Measurements from ENCODE around the gene IFNL1.
A peak's percentile ranks its signal among the peaks of the same experiment; 100 is the strongest.
"Not testable (repeated sequence)": the region's sequence is repeated elsewhere in the genome, so short reads cannot be mapped to it uniquely, and the experiment has no call there.

Gene IFNL1

DNA sequence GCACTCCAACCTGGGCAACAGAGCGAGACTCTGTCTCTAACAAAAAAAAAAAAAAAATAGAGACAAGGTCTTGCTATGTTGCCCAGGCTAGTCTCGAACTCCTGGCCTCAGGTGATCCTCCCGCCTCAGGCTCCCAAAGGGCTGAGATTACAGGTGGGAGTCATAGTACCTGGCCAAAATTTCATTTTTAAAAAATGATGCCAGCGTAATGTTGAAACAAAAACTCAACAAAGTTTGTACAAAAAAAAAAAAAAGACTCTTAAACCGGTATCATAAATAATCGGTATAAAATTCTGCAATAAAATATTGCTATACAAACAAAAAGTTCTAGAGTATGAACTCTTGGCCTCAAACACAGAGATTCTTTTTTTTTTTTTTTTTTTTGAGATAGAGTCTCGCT, 36.1 kb downstream of the IFNL1 start:
- no peak for DNase-seq (ENCODE audit: low read depth in 2 of 2)

DNA sequence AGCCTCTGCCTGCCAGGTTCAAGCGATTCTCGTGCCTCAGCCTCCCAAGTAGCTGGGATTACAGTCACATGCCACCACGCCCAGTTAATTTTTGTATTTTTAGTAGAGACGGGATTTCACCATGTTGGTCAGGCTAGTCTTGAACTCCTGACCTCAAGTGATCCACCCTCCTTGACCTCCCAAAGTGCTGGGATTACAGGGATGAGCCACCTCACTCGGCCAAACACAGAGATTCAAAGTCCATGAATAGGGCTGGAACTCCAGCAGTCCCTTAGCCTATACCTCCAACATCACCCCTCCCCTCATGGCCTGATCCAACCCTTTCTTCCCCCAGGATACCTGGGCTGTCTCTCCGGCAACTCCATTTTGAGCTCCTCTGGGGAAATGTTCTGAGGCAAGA, 36.5 kb downstream of the IFNL1 start:
- DNase-seq (ENCODE audit: low read depth in 2 of 2), result not testable (repeated sequence)

DNA sequence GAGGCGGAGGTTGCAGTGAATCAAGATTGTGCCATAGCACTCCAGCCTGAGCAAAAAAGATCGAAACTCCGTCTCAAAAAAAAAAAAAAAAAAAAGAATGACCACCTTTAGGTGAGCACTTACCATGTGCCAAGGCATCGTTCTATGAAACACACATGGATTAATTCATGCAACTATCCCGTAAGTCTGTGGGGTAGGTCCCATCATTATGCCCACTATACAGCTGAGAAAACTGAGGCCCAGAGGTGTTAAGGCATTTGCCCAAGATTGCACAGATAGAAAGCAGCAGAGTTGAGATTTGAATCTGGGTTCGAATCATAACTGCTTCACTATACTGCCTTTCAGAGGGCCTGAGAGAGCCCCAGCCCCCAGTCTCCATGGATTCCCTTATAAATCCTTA, 37.3 kb downstream of the IFNL1 start:
- DNase-seq (ENCODE audit: low read depth in 2 of 2), result no peak

DNA sequence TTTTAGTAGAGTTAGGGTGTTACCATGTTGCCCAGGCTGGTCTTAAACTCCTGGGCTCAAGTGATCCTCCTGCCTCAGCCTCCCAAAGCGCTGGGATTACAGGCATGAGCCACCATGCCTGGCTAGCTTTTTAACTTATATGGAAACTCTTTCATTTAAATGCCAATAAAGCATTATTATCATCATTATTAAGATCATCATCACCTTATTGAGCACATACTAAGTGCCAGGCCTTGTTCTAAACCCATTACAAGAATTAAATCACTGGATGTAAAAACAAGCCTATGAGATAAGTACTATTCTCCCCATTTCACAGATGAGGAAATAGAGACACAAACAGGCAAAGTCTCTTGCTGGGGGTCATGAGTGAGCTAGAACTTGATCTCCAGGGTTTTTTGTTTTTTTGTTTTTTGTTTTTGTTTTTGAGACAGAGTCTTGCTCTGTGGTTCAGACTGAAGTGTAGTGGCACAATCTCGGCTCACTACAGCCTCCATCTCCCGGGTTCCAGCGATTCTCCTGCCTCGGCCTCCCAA, 38.3 kb downstream of the IFNL1 start:
- DNase-seq (ENCODE audit: low read depth in 2 of 2), result no peak

DNA sequence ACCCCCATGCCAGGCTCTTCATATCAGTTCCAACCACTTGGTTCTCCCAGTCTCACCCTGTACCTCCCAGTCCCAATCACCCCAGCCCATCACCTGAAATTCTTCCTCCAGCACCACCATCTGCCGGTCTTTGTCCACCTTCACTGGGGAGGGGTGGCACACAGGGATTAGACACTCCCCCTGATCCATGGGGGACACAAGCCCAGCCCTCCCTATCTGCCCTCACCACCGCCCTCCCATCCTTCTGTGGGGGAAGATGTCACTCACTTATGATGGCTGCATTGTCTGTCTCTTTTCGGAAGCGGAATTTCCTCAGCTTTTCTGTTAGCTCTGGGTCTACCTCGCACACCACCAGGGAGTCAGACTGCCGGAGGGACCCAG, 39.0 kb downstream of the IFNL1 start:
- no peak for DNase-seq (ENCODE audit: low read depth in 2 of 2)

DNA sequence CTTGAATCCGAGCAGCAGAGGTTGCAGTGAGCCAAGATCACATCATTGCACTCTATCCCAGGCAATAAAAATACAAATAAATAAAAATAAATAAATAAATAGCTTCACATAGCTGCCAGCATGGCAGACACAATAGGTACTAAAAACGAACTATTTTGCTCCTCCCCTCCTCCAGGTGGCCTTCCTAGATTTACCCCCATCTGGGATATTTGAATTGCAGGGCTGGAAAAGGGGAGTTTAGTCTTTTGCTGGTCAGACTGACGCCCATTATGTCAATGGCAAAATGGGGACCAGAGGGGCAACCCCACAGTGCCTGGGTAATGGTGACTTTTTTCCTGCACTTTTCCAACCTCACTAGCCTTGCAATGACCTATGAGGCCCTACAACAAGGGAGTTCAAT, 40.3 kb downstream of the IFNL1 start:
- DNase-seq (ENCODE audit: low read depth in 2 of 2), result no peak

DNA sequence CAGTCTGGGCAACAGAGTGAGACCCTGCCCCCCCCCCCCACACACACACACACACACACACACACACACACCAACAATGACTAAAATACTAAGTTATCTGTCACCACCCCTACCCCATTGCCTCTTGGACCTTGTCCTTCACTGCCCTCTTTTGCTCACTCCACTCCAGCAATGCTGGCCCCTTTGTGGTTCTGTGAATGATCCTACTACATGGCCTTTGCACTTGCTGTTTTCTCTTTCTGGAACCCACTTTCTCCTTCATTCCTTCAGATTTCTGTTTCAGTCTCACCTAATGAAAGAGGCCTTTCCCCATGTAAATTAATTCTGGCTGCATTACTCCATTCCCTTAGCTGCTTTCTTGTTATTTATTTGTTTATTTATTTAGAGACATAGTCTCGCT, 43.5 kb downstream of the IFNL1 start:
- DNase-seq (ENCODE audit: low read depth in 2 of 2), result no peak

DNA sequence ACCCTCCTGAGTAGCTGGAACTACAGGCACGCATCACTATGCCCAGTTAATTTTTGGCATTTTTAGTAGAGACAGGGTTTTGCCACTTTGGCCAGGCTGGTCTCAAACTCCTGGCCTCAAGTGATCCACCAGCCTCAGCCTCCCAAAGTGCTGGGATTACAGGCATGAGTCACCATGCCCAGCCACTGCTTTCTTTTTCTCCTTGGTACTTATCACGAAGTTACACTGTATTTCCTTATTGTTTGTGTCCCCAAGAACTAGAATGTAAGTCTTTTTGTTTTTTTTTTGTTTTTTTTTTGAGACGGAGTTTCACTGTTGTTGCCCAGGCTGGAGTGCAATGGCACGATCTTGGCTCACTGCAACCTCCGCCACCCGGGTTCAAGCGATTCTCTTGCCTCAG, 43.9 kb downstream of the IFNL1 start:
- DNase-seq (ENCODE audit: low read depth in 2 of 2), result not testable (repeated sequence)

DNA sequence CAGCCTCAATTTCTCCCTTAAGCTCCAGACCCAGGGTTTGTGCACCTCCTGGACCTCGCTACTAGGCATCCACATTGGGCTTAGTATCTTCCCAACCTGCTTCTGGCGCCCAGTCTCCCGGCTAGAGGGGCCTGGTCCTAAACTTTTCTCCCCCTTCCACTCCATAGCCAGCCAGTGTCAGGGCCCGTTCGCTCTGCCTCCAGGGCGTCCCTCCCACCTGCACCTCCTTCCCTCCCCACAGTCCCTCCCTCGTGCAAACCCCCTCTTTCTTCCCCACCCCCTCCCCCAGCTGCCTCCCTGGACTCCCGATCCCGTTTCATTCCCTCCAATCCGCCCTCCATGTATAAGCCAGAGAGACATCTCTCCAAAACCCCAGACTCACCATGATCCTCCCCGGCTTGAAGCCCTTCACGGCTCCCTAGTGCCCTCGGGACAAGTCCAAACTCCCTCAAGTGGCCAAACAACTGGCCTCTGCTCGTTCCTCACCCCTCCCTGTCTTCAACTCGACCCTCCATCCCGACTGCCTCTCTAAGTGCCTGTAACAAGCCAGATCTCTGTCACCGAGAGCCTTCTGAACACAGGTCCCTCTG, 45.0 kb downstream of the IFNL1 start:
- DNase-seq (ENCODE audit: low read depth in 2 of 2), result no peak

DNA sequence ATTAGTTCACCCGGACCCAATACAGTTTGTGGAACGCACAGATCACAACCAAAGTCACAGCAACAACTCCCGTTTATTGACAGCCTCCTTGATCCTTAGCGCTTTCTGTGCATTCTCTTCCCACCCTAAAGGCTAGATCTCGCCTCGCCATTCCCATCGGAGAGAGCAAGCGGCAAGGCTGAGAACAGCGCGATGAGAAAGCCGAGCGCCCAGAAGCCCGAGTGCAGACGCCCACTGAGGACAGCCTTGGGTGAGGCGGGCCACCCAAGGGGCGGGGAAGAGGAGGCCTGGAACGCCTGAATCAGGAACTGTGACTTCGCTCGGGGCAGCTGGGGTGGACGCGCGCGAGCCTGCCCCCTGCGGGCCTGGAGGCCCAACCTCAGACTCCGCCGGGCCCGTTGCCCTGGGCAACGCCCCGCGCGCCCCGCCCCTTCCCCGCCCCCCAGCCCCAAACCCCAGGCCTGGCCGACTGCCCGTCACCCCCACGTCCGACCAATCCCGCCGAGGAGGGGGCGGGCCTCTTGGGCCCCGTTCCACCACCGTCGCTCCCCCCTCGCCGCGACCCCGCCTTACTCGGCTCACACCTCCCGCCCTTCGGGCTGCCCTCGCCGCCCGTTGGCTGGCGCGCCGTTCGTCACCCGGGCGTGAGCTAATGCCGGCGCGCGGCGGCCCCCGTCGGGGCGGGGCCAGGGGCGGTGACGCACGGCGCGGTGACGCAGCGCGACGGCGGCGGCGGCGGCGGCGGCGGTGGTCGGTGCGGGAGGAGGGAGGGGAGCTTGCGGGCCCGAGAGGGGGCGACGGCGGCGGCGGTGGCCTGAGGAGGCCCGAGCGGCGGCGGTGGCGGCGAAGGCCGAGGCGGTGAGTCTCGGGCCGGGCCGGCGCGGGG, 45.8 kb downstream of the IFNL1 start, which contains the start of gene SAMD4B:
SAMD4B (plus strand) TSS at position 703 of the 886 bp plus-strand sequence. CDS start 14,473 bp downstream, outside the sequence.
- peak; percentile 98 to 99 for DNase-seq (ENCODE audit: low read depth in 2 of 2)

DNA sequence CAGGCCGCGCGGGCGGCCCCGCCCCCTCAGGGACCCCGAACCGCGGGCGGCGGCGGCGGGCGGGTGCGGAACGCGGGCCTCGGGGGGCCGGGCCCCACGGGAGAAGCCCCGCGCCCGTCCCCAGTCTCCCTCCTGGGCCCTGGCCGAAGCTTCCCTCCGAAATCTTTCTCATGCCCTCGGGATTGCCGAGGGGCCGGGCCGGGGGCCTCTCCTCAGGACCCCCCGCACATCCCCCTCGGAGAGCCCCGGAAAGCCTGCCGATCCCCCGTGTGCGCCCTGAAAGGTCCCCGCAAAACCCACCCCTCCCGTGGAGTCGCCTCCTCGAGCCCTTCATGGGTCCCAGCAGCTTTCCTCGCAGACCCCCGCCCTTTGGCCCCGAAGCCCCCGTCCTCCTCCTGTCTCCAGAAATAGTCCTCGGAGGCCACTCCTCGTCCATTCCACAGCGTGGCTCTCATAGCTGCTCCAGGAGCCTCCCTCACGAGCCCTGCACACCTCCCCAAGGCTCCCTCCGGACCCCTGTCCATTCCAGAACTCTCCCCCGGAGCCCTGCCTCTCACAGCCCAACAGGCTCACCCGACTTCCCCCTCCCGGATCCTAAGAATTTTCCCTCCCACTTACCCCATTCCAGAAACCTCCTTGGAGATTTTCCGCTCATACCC, 46.6 kb downstream of the IFNL1 start:
- DNase-seq (ENCODE audit: low read depth in 2 of 2), result no peak

DNA sequence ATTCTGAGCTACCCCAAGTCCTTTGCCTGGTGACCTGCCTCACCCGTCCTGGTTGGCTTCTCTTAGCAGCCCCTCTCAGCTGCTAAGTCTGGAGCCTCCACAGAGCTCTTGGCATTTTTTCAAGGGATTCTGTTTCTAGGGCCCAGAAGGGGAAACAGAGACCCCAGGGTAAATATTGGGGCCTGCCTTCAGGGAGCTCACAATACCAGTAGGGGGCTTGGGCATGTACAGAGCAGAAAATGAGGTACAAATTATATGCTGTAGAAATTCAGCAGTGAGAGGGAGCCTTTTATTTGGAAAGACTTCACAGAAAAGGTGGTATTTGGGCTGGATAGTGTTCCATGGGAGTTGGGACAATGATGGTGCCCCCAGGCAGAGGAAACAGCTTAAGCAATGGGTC, 49.7 kb downstream of the IFNL1 start:
- DNase-seq (ENCODE audit: low read depth in 2 of 2), result no peak

DNA sequence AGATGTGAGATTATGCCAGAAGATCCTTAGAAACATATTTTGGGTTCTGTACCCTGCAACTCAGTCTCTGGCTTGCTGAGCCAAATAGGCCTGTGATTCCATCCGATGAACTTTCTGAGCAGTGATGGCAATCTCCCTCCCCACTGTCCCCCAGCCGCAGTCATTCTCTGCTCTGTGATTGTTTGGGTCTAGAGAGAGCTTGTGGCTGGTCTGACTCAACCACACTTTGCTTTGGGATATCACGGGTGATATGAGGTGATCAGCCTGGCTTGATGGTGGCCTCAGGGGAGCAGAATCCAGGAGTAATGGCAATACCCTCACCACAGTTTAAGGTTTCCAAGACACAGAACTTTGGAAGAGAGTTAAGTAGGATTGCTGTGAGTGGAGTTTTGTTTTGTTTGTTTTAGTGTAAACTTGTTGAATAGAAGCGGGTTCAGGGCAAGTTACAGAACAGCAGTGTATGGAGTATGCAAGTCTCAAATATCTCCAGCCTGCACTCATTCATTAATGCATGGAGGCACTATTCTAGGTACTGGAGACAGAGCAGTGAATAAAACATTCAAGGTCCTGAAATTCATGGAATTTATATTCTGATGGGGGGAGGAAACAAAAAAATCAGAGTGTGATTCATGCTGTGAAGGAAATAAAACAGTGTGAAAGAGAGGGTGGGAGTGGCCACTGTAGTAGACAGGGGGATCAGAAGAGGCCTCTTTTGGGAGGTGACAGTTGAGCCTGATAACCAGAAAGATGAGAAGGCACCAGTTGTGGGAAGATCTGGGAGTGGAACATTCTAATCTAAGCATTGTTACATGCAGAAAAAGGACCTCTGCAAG, 51.3 kb downstream of the IFNL1 start:
- DNase-seq (ENCODE audit: low read depth in 2 of 2), result no peak
